K562 (cell line): Measurements from ENCODE around the gene HDLBP.

ENCODE experiments used
- BHLHE40 ChIP-seq: IDR thresholded peaks from 2 replicates; pipeline ENCODE4 v1.6.1; 2011; ENCODE audit warnings: low read length, improper control_type of control experiment
- CBX2 ChIP-seq: fragments of 200-600 bp; sonication (generic); IDR thresholded peaks from one replicate; pipeline ENCODE4 v1.6.1; 2012; ENCODE audit warnings: mild to moderate bottlenecking, low read length, inconsistent platforms; ENCODE audit not compliant: insufficient read depth, poor library complexity, severe bottlenecking
- POLR2A ChIP-seq: fragments of 450-650 bp; conservative IDR thresholded peaks from 2 replicates; pipeline ENCODE4 v1.6.1; 2016
- TAF15 ChIP-seq: fragments of 200-400 bp; formaldehyde crosslinking; IDR thresholded peaks from 2 replicates; pipeline ENCODE4 v1.6.1; 2017; ENCODE audit warnings: mild to moderate bottlenecking, low read depth, low read length, moderate library complexity
- ZNF274 ChIP-seq: IDR thresholded peaks from 2 replicates; pipeline ENCODE4 v1.6.1; 2011; ENCODE audit warnings: low read depth, mild to moderate bottlenecking, low read length, moderate library complexity, borderline replicate concordance
- ZNF766 ChIP-seq: fragments of 200-800 bp; sonication (Bioruptor generic); conservative IDR thresholded peaks from 2 replicates; pipeline ENCODE4 v1.6.1; 2016; ENCODE audit warnings: missing genetic modification characterization, missing compliant biosample characterization

GRCh38 chr2:241182126-241182525 lies 133.3 kb downstream of the HDLBP start:
- TF ChIP-seq ZNF274 (no peak), CBX2 (no peak), TAF15 (no peak), BHLHE40 (no peak), POLR2A (no peak), ZNF766 (CRISPR knock-in tag) (no peak)
